Epithelial cell of proximal tubule (primary cell): Measurements from ENCODE around the gene INO80. TPM values are rescaled to one million over a fixed set of nuclear protein-coding genes. Genes with fewer than 3 reads are reported as not detected.
A peak's percentile ranks its signal among the peaks of the same experiment; 100 is the strongest.

Experiments
- DNase-seq: peaks from one replicate; pipeline ENCODE4 v3.0.0-alpha.2; 2011; ENCODE audit warnings: low read depth
- H3K4me3 ChIP-seq: 2 replicates; pipeline ENCODE4 v1.5.1; 2011; ENCODE audit warnings: low read depth, mild to moderate bottlenecking, low read length
- total RNA-seq: library from RNA; depleted of rRNA; stranded (reverse); fragments of >200 nt; gene quantifications from 2 replicates; pipeline ENCODE4 v1.2.3, GENCODE V29; 2015
- TF ChIP-seq, protein P1 (sequence below): conservative IDR thresholded peaks from 2 replicates; pipeline ENCODE4 v1.5.1; 2012; ENCODE audit warnings: low read depth, mild to moderate bottlenecking, low read length

The INO80 gene
- total RNA-seq, 1 donor from 2014 or later: 33.8 TPM

DNA sequence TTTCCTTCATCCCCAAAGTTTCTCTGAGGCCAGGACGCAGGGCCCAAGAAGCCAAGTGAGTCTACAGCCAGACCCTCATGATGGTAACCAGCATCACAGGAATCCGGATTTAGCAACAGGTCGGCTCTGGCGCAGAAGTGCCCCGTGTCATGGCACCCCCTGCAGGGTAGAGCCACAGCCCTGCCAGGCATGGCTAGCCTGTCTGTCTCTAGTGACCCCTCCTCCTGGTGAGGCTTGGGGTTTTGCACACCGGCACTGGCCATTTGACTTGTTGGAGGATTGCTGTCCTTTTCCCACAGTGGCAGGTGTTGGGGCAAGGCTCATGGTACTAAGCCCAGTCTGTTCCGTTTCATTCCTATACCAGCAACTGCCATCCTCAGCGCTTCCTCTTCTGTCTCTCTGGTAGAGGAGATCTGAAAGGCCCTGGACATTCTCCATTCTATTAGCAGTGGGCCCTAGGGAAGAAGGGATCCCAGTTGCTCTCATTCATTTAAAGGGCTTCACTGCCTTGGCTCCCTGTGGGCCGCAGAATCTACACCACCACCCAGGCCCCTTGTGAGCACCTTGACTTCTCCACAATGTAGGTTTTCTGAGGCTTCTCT is 172.2 kb downstream of the INO80 start:
- no peak overlapping the region for H3K4me3 ChIP-seq
- TF ChIP-seq, protein P1, sequence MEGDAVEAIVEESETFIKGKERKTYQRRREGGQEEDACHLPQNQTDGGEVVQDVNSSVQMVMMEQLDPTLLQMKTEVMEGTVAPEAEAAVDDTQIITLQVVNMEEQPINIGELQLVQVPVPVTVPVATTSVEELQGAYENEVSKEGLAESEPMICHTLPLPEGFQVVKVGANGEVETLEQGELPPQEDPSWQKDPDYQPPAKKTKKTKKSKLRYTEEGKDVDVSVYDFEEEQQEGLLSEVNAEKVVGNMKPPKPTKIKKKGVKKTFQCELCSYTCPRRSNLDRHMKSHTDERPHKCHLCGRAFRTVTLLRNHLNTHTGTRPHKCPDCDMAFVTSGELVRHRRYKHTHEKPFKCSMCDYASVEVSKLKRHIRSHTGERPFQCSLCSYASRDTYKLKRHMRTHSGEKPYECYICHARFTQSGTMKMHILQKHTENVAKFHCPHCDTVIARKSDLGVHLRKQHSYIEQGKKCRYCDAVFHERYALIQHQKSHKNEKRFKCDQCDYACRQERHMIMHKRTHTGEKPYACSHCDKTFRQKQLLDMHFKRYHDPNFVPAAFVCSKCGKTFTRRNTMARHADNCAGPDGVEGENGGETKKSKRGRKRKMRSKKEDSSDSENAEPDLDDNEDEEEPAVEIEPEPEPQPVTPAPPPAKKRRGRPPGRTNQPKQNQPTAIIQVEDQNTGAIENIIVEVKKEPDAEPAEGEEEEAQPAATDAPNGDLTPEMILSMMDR: no peak

GRCh38 chr15:40942878-40943277 is 173.2 kb downstream of the INO80 start:
- TF ChIP-seq, protein P1: no peak
- no peak overlapping the region for H3K4me3 ChIP-seq
- DNase-seq: no peak

More for the DNA sequence above, 172.2 kb downstream of the INO80 start:
- DNase-seq: no peak

DNA sequence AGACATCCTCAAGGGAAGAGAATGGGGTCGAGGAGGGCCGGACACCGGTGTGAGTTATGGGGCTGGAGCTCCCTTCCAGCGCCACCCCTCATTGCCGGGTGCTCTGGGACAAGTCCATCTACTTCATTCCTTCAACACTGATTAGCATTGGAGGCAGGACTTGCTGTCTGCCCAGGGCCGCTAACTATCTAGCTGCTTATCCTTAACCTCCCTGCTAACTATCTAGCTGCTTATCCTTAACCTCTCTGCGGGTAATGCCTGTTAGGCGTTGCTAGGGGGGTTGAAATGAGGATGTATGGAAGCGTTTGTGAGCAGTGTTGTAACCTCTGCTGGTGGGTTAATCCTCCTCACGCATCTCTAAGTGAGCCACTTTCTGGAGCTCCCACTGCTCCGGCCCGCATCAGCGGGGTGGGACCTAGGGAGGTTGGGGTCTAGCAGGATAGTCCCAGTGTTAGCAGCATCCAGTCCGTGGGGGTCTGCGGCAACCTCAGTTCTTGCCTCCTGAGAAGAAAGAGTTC is 173.7 kb downstream of the INO80 start:
- peak overlapping the region; percentile 57 for H3K4me3 ChIP-seq
- TF ChIP-seq, protein P1: no peak
- no peak for DNase-seq

GRCh38 chr15:40941528-40942336 is 174.3 kb downstream of the INO80 start:
- TF ChIP-seq, protein P1: peak; percentile 36
- DNase-seq: no peak
- H3K4me3 ChIP-seq: peak overlapping the region; percentile 57

GRCh38 chr15:40941068-40941527 is 175.0 kb downstream of the INO80 start:
- TF ChIP-seq, protein P1: no peak
- H3K4me3 ChIP-seq: peak overlapping the region; percentile 57
- DNase-seq: no peak

GRCh38 chr15:40940296-40940801 is 175.7 kb downstream of the INO80 start:
- no peak for DNase-seq
- no peak overlapping the region for H3K4me3 ChIP-seq
- TF ChIP-seq, protein P1: no peak
